GOT3 (cell line): ENCODE measurements around the gene SH3YL1.

Experiments used
- DNase-seq: peaks from one replicate; lab custom pipeline; 2025; ENCODE audit warnings: mixed read lengths; lab: John Stamatoyannopoulos, UW

SH3YL1 gene, protein sequence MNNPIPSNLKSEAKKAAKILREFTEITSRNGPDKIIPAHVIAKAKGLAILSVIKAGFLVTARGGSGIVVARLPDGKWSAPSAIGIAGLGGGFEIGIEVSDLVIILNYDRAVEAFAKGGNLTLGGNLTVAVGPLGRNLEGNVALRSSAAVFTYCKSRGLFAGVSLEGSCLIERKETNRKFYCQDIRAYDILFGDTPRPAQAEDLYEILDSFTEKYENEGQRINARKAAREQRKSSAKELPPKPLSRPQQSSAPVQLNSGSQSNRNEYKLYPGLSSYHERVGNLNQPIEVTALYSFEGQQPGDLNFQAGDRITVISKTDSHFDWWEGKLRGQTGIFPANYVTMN

DNA sequence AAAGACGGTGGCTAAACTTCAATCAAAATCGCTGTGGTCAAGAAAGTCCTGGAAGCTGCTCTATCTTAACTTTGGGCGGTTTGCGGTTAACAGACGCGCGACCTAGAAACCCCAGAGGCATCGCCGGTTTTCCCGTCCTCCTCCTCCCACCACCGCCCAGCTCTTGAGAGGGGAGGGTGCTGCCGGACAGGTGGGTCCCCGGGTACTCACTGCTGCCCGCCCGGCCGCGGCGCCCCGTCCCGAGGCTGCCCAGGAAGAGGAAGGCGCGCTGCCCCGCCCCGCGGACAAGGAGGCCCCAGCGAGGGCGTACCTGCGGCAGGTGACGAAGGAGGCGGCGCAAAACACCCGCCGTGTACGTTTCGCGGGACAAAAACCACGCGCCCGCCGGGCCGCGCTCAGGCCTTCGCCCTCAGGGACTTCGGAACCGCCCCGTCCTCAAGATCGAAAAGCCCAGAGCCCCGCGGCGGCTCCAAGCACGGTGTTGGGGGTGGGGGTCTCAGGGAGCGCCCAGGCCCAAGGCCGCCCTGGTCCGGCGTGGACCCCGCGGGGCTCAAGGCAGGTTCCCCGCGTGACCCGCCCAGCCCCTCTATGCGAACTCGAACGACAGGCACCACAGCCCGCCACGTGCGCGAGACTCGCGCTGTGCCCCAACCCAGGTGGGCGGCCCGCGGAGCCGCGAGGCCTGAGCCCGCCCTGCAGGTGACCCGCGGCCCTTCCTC lies at the start of gene SH3YL1:
TSS of gene SH3YL1 (minus strand) at position 259 of the 719 bp plus-strand sequence. CDS start at position 211, 48 bp downstream.
- no peak for DNase-seq

DNA sequence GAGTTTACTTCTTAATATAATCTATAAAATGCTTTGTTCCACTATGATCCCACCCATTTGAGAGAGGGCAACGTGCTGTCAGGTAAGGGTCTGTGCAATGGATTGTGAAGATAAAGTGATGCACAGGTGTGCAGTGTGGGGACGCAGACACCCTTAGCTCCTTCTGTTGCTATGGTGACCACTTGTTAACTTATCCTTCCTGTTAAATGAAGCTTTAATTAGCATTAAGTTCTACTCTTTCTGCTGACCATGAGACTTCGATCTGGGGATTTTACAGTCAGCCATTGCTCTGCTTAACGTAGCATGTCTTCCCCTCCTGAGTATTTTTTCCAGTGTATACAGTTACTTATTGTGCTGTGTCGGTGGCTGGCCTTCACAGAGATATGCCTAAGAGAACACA lies 47.2 kb upstream of the SH3YL1 start:
- DNase-seq, result no peak

DNA sequence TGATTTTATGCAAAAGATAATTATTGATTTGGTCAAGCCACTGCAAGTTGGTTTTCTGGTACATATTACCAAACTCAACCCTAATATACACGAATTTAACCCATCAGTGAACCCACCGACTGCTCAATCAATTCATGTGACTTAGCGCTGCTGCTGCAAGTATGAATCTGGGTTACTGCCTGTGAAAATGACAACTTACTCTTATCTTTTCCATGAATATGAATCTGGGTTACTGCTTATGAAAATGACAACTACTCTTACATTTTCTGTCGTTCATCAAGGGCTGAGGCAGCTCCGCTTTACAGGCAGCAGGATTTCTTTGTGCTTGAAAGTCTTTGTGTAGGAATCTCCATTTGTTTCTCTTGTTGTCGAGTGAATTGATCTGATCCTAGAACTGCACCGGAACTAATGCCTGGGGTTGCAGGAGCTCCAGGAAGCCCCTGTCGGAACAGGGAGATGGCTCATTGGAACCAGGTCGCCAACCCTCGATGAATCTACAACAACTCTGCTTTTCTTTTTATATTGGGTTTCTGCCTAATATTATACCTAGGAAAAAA lies 46.2 kb upstream of the SH3YL1 start:
- DNase-seq, result no peak

DNA sequence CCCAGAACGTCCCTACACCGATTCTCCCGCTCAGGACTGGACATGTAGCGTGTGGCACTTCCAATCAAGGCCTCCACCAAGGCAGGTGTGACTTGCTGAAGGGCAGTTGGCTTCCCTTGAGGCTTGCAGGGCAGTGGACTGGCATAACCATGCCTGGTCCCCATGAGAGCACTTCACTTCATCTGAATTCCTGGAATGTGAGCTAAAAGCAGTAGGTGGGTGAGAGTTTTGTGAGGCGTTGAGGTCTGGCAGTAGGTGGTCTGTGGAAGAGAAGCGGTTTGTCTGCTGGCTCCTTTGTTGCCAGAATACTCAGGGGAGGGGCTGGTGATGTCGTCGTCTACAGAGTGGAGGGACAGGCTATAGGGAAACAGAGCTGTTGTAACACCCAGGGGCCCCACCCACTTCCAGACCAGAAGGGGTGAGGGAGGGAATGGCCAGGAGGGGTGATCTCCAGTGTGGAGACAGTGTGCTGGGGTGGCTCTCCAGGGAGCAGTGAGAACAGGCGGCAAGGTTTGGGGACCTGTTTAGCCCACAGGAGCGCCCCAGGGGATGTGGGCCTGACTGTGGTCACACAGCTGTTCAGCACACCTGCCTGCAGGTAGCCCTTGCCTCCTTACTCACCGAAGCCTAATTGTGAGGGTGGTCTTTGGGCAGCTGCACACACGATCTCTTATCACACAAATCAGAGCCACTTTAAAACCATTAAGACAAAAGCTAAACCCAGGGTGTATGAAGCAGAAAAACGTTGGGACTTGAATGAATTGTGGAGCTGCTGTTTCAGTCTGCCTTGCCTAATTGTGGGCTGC lies 45.5 kb upstream of the SH3YL1 start:
- no peak for DNase-seq

DNA sequence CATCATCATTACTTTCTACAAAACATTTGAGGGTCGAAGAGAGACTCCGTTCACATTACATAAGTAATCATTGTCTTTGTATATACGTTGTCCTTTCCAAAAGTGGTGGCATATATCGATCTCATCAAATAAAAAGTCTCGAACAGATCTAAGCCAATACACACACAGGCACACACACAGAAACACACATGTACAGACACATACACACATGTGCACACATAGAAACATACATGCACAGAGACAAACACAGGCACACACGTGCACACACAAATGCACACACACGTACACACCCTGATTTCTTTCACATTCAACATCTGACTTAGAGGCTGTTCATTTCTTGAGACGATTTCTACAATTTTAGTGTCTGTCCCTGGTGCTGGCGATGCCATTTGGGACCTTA lies 41.5 kb upstream of the SH3YL1 start:
- DNase-seq, result no peak

DNA sequence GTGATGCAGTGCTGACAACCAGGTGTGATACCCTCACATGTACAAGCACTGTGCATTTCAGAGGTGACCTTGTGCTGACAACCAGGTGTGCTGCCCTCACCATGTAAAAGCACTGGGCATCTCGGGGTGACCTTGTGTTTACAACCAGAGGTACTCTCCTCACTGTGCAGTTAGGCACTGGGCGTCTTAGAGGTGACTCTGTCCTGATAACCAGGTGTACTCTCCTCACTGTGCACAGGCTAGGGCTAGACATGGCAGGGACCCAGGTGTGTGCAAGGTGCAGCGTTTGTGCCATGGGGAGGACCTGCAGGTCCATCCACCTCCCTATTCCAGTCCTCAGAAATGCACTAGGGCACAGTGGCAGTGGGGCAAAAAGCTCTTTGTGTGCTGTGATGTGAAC lies 32.5 kb upstream of the SH3YL1 start:
- DNase-seq, result no peak

DNA sequence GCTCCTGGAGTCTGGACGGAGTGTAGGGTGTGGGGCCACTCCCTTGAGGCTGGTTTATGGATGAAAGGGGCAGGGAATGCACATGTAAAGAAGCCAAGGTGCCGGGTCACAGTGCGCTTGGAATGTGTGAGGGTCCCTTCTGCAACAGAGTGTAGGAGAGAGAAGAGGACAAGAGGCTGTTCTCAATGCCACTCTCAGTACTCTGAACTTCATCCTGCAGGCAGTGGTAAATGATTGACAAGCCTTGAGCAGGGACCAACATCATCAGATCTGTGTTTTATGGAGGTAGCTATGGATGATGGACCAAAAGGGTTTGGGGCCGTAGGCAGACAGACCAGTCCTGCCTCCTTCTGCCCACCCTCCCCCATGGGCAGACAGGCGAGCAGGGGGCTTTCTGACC lies 31.3 kb upstream of the SH3YL1 start:
- DNase-seq, result no peak

DNA sequence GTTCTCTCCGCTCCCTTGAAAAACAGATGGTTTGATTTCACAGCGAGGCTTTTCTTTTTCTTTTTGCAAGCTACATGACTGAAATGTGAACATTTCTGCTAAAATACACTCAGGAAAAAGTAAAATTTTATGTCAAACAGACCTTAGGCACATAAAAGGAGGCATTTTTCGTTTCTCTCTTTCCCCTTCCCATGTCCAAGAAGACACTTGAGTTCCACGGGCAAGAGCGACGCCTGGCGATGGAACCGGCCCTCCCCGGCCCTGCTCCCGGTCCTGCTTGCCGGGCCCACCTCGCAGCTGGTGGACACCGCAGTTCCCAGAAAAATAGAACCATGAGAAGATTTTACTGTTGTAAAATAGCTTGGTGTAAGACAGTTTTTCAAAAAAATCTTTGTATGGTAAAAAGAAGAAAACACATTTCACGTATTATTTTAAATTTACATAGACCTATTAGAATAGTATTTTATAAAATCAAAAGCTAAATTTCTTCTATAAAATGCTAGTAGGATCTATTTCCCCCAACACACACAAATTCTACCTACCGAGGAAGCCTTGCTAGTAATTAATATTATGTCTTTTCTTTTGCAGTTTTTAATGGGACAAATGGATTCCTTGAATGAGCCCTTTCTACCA lies 26.4 kb upstream of the SH3YL1 start:
- no peak for DNase-seq

DNA sequence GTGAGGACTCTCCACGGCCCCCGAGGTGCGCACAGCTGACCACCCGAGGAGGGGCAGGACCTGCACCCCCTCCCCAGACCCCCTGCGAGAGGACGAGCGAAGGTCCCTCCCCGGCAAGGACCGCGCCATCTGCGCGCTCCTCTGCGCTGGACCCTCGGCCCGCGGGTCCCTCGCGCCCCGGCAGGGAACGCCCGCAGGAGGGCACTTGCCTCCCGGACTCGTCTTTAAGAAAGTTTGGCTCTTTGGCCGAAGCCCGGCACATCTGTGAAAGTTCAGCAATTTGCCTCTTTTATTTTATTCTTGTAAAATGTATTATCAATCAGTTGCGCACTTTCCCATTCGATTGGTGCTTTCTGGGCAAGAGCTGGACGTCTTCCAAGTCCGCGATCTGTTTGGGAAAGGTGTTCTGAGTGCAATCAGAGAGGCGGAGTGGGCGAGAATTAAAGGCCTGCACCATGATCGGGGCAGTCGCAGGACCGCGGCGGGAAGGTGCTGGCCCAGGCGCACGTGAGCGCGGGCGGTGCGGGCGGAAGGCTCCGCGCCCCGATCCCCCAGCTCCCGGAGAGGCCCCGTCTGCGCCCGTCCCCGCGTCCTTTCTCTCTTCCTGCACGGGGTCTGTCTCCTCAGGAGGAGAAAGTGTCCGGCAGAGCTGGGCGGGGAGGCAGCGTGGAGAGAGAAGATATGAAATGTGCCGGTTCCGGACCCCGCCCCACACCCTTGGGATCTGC lies 25.7 kb upstream of the SH3YL1 start:
- no peak for DNase-seq

DNA sequence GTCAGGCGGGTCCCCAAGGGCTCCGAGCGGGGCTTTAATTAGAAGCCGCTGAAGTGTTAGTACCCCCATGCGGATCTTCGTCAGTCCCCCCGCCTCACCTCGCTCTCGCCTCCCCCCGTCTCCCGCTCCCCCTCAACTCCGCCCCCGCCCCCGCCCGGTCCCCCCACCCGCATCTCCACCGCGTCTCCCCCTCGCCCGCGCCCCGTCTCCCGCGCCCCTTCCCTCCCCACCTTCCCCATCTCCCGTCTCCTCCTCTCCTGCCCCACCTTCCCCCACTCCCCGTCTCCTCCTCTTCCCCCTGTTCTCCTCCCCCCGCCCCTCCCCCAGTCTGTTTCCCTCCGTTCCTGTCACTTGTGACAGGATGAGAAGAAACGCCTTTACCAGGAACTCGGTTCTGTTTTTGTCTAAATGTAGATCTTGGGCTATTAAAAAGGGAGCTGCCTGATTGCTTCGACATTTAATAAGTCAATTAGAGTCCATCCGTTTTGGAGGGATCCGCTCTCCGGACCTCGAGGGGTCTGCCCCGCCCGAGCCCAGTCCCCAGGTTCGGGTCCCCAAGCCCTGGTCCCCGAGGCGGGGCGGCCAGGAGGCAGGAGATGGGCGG lies 25.0 kb upstream of the SH3YL1 start:
- no peak for DNase-seq

DNA sequence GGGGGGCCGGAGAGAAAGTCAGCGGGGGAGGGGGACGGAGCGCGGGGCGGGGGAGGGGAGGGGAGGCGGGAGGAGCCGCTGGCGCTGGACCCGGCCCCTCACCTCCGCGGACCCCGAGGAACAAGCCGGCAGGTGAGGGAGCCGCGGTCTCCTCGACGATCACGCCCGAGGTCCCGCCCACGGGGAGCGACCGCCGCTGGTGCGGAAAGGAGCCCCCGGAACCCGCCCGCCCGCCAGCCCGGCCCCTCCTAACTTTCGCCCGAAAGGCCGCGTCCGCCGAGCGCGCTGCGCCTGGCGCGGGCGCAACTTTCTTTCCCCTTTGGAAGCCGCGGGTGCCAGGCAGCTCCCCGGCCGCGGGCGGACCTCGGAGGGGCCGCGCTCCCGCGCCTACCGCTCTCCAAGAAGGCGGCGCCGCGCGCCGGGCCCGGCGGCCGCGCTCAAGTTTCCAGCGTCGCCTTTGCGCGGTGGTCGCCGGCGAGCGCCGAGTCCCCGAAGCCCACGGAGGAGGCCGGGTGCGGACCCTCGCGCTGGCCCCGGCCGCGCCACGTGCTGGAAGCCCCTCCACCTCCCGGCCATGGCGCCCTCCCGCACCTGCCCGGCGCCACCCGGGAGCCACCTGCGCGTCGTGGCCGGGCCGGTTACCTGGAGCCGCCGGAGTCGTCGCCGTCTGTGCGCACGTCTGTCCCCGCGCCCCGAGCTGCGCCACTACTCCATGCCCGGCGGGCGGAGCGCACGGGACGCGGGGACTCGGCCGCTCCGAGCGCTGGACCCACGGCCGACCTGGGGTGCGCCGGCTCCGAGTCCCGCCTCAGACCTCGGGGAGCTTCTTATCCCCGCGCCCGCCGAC lies 24.3 kb upstream of the SH3YL1 start, which contains the start of gene ALKAL2:
TSS of gene ALKAL2 (minus strand) at position 181 of the 847 bp plus-strand sequence. CDS start 256 bp downstream, outside the sequence.
- no peak for DNase-seq

DNA sequence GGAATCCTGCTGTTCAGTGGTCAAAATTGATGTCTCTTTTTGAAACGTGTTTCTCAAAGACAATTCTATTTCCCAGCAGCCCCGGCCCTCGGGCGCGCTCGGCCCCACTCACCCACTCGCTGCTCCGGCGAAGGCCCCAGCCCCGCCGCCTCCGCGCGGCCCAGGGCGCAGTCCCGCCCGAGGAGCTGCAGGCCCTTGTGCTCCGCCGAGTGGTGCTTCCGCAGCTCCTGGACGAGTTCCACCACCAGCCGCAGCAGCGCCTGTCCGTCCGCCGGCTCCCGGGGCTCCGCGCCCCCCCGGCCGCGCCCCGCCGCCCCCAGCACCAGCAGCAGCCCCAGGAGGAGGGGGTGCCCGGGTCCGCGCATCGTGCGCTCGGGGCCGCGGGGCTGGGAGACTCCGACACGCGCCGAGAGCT lies 23.6 kb upstream of the SH3YL1 start:
- no peak for DNase-seq

DNA sequence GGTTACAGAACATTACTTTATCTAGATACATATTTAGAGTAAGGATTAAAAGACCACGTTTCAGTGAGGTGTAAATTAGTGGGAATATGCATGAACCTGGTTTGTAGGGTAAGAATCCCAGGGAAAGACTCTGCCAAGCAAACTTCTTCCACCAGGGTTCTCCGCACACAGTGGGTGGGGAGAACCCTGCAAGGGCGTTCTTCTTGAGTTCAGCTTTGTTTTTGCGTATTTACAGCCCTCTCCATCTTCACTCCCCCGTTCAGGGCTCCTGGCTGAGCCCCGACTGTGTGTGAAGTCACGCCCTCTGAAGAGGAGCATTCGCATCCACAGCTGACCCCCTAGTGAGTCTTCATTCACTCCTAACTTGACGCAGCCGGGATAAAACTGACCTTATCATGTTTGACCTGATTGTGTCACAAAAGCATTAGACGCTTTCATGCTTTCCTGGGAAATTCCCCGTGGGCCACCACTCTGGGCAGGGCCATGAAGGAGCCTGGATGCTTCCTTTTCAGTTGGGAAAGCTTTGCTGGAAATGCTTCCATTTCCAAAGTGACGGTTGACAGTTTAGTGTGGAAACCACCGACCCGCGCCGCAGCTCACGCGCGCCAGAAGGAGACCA lies 23.1 kb upstream of the SH3YL1 start:
- no peak for DNase-seq

DNA sequence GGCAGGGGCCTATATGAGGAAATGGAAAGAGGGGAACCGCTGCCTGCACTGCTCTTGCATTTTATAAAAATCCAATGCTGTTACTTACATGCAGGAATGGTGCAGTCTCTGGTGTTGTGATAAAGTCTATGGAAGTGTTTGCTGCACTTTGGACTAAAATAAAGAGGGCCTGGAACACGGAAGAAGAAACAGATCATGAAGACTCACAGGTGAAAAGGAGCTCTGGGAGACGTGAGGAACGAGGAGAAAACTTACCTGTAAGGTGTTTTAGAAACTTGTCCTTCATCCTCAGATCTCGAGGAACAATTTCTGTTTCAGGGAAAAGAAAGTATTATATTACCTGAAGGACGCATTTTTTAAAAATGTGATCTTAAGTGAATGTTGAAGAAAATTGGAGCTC lies 22.2 kb upstream of the SH3YL1 start:
- no peak for DNase-seq

DNA sequence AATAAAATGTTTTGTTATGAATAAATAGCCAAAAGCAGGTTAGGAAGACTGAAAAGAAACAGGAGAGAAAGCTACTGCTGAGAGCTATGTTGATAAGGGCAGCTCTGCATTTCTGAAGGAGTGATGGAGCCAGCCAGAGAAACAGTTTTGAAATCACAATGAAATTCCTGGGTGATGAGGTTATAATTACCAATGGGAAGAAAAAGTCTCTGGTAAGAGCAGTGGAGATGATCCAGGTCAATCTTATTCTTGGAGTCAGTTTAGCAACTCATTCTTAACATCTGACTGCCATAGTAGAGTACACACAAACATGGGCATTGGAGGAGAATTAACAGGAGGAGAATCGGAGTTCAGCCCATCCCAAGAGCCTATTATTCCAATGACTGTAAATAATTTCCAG lies 21.7 kb upstream of the SH3YL1 start:
- no peak for DNase-seq

DNA sequence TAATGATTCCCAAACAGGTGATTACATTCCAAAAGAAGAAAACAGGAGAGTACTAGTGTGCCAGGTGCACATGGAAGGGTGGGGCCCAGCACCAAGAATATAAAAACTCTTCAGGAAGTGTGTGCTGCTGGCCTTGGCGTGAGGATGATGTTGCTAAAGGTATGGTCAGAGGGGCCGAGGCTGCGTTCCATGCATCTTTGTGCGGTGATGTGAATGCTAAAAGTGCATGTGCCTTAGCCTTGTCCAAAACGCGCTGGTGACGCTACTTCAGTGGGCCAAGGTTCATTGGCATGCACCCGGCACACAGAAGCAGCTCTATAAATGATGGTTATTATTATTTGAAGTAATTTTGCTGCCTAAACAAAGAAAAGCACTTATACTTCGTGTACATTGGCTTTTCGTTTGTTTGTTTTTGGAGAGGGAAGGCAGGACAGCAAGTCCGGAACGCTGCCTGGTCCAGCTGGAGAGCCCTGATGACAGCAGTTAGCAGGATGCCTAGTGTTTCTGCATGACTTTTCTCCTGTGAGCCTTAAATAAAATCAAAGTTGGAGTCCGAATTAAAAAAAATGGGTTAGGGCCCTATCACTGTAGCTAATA lies 21.2 kb upstream of the SH3YL1 start:
- no peak for DNase-seq

DNA sequence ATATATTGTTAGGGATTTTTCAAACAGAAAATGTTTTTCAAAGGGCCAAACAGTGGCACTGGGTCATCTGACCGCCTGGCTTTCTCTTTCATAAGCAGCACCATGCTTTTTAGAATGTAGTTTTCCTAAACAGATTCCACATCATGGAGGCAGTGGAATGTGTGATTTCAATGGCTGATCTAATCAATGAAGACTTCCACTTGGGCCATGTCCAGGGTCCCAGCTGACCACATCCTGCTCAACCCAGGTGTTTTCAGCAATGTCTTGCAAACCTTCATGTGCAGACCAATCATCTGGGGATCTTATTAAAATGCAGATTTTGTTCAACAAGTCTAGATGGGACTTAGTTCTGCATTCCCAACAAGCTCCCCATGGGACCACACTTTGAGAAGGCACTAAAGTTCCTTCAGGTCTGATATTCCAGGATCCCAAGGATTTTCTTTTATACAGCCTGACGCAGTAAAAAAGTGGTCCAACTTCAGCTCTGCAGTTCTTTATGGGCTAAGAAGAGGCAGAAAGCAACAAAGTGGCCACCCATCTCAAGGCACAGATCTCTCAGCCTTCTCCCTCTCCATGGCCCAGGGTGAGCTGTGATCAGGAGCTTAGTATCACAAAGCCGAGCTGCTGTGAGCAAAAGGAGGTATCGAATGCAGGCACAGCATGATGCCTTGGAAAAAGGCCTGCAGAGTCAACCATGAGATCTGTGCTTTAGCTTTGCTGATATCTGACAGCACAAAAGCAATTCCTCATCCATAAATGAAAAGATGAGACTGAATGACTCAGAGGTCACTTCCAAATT lies 20.4 kb upstream of the SH3YL1 start:
- no peak for DNase-seq
